ENCODE measurements around the gene EXOG. TPM values are rescaled to one million over a fixed set of nuclear protein-coding genes. Genes with fewer than 3 reads are reported as not detected.

EXOG gene
- total and polyA plus RNA-seq, 11 donors, result 18.3 to 35.9 (median 25.0) TPM

DNA sequence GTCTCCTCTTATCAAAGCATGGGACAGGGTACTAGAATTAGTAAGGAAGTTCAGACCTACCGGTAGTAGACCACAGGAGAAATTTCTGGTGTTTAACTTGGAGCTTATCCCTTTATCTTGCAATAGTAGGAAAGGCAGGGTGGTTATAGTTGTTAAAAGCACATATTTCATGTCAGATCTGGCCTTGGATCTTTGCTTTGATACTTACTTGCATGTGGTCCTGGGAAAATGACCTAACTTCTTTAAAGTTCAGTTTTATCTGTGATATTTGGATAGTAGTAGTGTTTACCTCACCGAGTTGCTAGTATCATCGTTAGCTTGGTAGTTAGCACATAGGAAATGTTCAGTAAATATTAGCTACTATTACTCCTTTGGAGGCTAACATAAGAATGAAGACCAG lies 15.4 kb downstream of the EXOG start:
- TF ChIP-seq, protein P1, sequence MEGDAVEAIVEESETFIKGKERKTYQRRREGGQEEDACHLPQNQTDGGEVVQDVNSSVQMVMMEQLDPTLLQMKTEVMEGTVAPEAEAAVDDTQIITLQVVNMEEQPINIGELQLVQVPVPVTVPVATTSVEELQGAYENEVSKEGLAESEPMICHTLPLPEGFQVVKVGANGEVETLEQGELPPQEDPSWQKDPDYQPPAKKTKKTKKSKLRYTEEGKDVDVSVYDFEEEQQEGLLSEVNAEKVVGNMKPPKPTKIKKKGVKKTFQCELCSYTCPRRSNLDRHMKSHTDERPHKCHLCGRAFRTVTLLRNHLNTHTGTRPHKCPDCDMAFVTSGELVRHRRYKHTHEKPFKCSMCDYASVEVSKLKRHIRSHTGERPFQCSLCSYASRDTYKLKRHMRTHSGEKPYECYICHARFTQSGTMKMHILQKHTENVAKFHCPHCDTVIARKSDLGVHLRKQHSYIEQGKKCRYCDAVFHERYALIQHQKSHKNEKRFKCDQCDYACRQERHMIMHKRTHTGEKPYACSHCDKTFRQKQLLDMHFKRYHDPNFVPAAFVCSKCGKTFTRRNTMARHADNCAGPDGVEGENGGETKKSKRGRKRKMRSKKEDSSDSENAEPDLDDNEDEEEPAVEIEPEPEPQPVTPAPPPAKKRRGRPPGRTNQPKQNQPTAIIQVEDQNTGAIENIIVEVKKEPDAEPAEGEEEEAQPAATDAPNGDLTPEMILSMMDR (IDR thresholded peaks at IDR 0.05), result no peak
- TF ChIP-seq POLR2A (IDR thresholded peaks at IDR 0.05), result no peak
- WGBS, 4 donors, result 87 to 89% (median 88%) methylated on average over 3 of the region's 3 CpGs

GRCh38 chr3:38515367-38515766 lies 19.2 kb downstream of the EXOG start:
- no peak for TF ChIP-seq POLR2A (IDR thresholded peaks at IDR 0.05)
- Histone ChIP-seq H3K27me3 (no peaks in the 10 kb centered on the region), H3K4me3 (no peak overlapping the region), H3K27ac (no peak overlapping the region), H3K36me3 (peaks cover 0 to 78% (median 55%) of the 10 kb centered on the region in 9 donors), H3K4me1 (peaks cover 0 to 14% (median 6%) of the 10 kb centered on the region in 12 donors), H3K9me3 (peaks cover 0 to 6% (median 0%) of the 10 kb centered on the region in 12 donors)
- intact Hi-C loops (cut with DNase I), result no loop called here
- peak in 2 of 4 donors; percentile 8 to 38 for ATAC-seq
- WGBS, 4 donors, result 81 to 91% (median 88%) methylated on average over 7 of the region's 7 CpGs
- DNase-seq, result no peak

More for the DNA sequence above, 15.4 kb downstream of the EXOG start:
- Histone ChIP-seq H3K4me3 (no peak overlapping the region), H3K27me3 (no peaks in the 10 kb centered on the region), H3K36me3 (peaks cover 0 to 100% (median 88%) of the 10 kb centered on the region in 9 donors), H3K4me1 (no peaks in the 10 kb centered on the region), H3K27ac (no peak overlapping the region), H3K9me3 (peaks cover 0 to under 1% (median 0%) of the 10 kb centered on the region in 12 donors)
- ATAC-seq (no peak), DNase-seq (no peak)
- intact Hi-C loops (cut with DNase I), result no loop called here

- peaks cover 0 to 27% (median 9%) of the 10 kb centered on the region in 12 donors for H3K4me1 ChIP-seq
- peaks cover 0 to 6% (median 0%) of the 10 kb centered on the region in 12 donors for H3K9me3 ChIP-seq
- DNase-seq (no peak), ATAC-seq (no peak)
- TF ChIP-seq, protein P1 (IDR thresholded peaks at IDR 0.05), result no peak
- no peak for TF ChIP-seq POLR2A (IDR thresholded peaks at IDR 0.05)
- 0 to 97% (median 75%) methylated on average over 1 of the region's 1 CpG for WGBS, 4 donors
- no peaks in the 10 kb centered on the region for H3K27me3 ChIP-seq
- no peak overlapping the region for H3K27ac ChIP-seq
- intact Hi-C loops (cut with DNase I), result no loop called here
- peaks cover 0 to 65% (median 46%) of the 10 kb centered on the region in 9 donors for H3K36me3 ChIP-seq
- no peak overlapping the region for H3K4me3 ChIP-seq
Measured at GRCh38 chr3:38516669-38517068, 20.5 kb downstream of the EXOG start.

GRCh38 chr3:38519000-38519399 lies 22.9 kb downstream of the EXOG start:
- TF ChIP-seq POLR2A (IDR thresholded peaks at IDR 0.05), result no peak
- TF ChIP-seq, protein P1 (IDR thresholded peaks at IDR 0.05), result no peak
- peaks cover 0 to 38% (median 9%) of the 10 kb centered on the region in 12 donors for H3K4me1 ChIP-seq
- no peak for ATAC-seq
- peaks cover 0 to 62% (median 47%) of the 10 kb centered on the region in 9 donors for H3K36me3 ChIP-seq
- H3K9me3 ChIP-seq, result peaks cover 0 to 6% (median 0%) of the 10 kb centered on the region in 12 donors
- intact Hi-C loops (cut with DNase I), result no loop called here
- no peak overlapping the region for H3K4me3 ChIP-seq
- no peak for DNase-seq
- H3K27me3 ChIP-seq, result no peaks in the 10 kb centered on the region
- H3K27ac ChIP-seq, result peak overlapping the region in 10 of 12 donors; percentile 9 to 79 (median 62)
- 33 to 46% (median 44%) methylated on average over 1 of the region's 1 CpG for WGBS, 4 donors
